PC-9 (cell line): ENCODE results near the gene RECQL5. TPM values are rescaled to one million over a fixed set of nuclear protein-coding genes. Genes with fewer than 3 reads are reported as not detected.

ENCODE experiments used
- BruUV-seq: library from RNA; stranded (reverse); fragments of 400-500 nt; replicated peaks from 2 replicates; lab custom pipeline; 2021; lab: Mats Ljungman, UMichigan
- CTCF ChIA-PET: fragments of 300-600 bp; sonication (Branson Sonifier 250); formaldehyde crosslinking; loops from one replicate; lab custom pipeline; 2022; ENCODE audit warnings: antibody characterized with exemption; lab: Charles Lee
- POLR2A ChIA-PET: fragments of 300-600 bp; sonication (Branson Sonifier 250); formaldehyde crosslinking; loops from one replicate; lab custom pipeline; 2022; ENCODE audit warnings: antibody characterized with exemption; ENCODE audit not compliant: unreplicated experiment; lab: Charles Lee
- DNase-seq, 2 experiments: peaks; one replicate each; pipeline versions ENCODE4 v3.0.0 to v3.0.0-alpha.2; 2015 to 2022; ENCODE audit warnings: mixed read lengths in 1 of 2
- H2AFZ ChIP-seq: fragments of 200-600 bp; sonication (generic); 2 replicates; pipeline ENCODE4 v1.8.1; 2017; ENCODE audit warnings: antibody characterized with exemption
- H3F3A ChIP-seq: fragments of 200-600 bp; sonication (generic); 2 replicates; pipeline ENCODE4 v1.8.1; 2017; ENCODE audit warnings: antibody characterized with exemption, mild to moderate bottlenecking, low read depth; ENCODE audit not compliant: insufficient read depth
- H3K27ac ChIP-seq: fragments of 200-600 bp; sonication (generic); 2 replicates; pipeline ENCODE4 v1.6.1; 2016; ENCODE audit warnings: mixed run types
- H3K27me3 ChIP-seq: fragments of 200-600 bp; sonication (generic); 2 replicates; pipeline ENCODE4 v1.6.1; 2016; ENCODE audit warnings: low read depth, mixed run types; ENCODE audit not compliant: insufficient read depth
- H3K36me3 ChIP-seq: fragments of 200-600 bp; sonication (generic); 2 replicates; pipeline ENCODE4 v1.6.1; 2016; ENCODE audit warnings: low read depth, mixed run types
- H3K4me1 ChIP-seq: fragments of 200-600 bp; sonication (generic); replicated peaks from 2 replicates; pipeline ENCODE4 v1.6.1; 2016; ENCODE audit warnings: mixed run types; ENCODE audit not compliant: insufficient read depth
- H3K4me2 ChIP-seq: fragments of 200-600 bp; sonication (generic); 2 replicates; pipeline ENCODE4 v1.6.1; 2017; ENCODE audit warnings: mixed run types
- H3K4me3 ChIP-seq: fragments of 200-600 bp; sonication (generic); 2 replicates; pipeline ENCODE4 v1.6.1; 2016; ENCODE audit warnings: mixed run types
- H3K79me2 ChIP-seq: fragments of 200-600 bp; sonication (generic); 2 replicates; pipeline ENCODE4 v1.6.1; 2017; ENCODE audit warnings: low read depth, mixed run types
- H3K9me2 ChIP-seq: fragments of 200-600 bp; sonication (generic); 2 replicates; pipeline ENCODE4 v1.8.1; 2017; ENCODE audit warnings: mild to moderate bottlenecking; ENCODE audit not compliant: insufficient read depth
- H3K9me3 ChIP-seq: fragments of 200-600 bp; sonication (generic); 2 replicates; pipeline ENCODE4 v1.8.1; 2016; ENCODE audit warnings: low read depth; ENCODE audit not compliant: insufficient read depth
- H4K20me1 ChIP-seq: fragments of 200-600 bp; sonication (generic); 2 replicates; pipeline ENCODE4 v1.8.1; 2017; ENCODE audit not compliant: insufficient read depth
- CTCF ChIP-seq: fragments of 200-600 bp; sonication (generic); conservative IDR thresholded peaks from 2 replicates; pipeline ENCODE4 v1.6.1; 2017; ENCODE audit warnings: mixed run types, antibody characterized with exemption, mild to moderate bottlenecking, moderate library complexity
- EZH2 ChIP-seq: fragments of 200-600 bp; sonication (generic); IDR thresholded peaks from 2 replicates; pipeline ENCODE4 v1.8.0; 2017; ENCODE audit warnings: antibody characterized with exemption, low read depth
- intact Hi-C: fragments of 100-400 bp; cut with micrococcal nuclease; formaldehyde crosslinking; loops from one replicate; pipeline ENCODE4 v1.10.0; 2022; ENCODE audit not compliant: unreplicated experiment
- total RNA-seq: library from RNA; stranded (reverse); gene quantifications from 2 replicates; pipeline ENCODE4 v1.2.3, GENCODE V29; 2021

RECQL5 gene
- total RNA-seq, 1 experiment from 2014 or later, result 41.0 TPM

GRCh38 chr17:75692976-75693375 lies 26.0 kb upstream of the RECQL5 start:
- intact Hi-C loops, result no loop called here
- no peak overlapping the region for H3K4me2 ChIP-seq
- no peaks in the 10 kb centered on the region for H3K9me3 ChIP-seq
- peaks cover 61% of the 10 kb centered on the region for H3F3A ChIP-seq
- H3K4me1 ChIP-seq, result peaks cover 65% of the 10 kb centered on the region
- no peaks in the 10 kb centered on the region for H3K27me3 ChIP-seq
- TF ChIP-seq CTCF, result no peak
- no peak for TF ChIP-seq EZH2
- no TSS peak for BruUV-seq
- POLR2A ChIA-PET, result interaction anchor here (0.7 kb wide), 1 partner anchor 26 kb away, joined by 3 read pairs; no protein-coding TSS in a partner anchor
- CTCF ChIA-PET, result interaction anchor here (1.0 kb wide), 1 partner anchor 28 kb away, joined by 5 read pairs; the partner anchor contains the start of gene ITGB4
- H3K4me3 ChIP-seq, result no peak overlapping the region
- peaks cover 57% of the 10 kb centered on the region for H3K79me2 ChIP-seq
- peaks cover 10% of the 10 kb centered on the region; the same call in 1 of the 2 replicates for H3K36me3 ChIP-seq
- H2AFZ ChIP-seq, result no peak overlapping the region
- H3K27ac ChIP-seq, result no peak overlapping the region
- no peaks in the 10 kb centered on the region for H3K9me2 ChIP-seq
- no peaks in the 10 kb centered on the region for H4K20me1 ChIP-seq
- DNase-seq, result no peak

DNA sequence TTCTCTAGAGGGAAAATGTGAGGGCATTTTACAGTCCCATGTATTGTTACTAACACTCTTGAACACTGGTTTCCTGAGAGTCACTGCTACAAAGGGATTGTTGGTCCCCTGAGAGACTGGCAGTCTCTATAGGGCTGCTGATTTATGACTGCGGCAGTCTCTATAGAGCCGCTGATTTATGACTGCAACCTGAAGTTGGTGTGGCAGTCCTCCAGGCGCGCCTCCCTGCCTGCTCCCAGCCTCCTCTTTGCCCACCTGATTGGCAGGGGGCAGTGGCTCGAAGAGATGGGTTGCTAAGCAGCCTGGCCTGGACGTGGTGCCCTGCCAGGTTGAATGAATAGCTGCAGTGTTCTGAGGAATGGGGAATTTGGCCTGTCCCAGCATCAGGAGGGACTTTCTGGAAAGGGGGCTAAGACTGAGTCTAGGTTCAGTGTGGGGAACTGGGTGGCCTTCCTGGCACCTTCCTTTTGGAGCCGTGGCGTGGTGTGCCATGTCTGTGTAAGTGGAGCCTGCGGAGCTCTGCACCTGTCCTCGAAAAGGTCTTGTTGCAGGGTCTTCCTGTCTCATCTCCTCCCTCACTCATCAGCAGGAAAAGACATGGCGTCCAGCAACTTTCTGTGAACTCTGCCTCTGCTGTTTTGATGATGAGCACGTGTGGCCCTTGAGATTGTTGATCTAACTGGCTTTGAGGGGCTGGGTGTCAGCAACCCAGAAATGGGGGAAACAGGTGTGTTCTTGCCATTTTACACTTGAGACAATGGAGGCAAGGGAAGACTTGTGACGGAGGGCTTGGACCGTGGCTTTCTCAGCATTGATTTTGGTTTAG lies 25.1 kb upstream of the RECQL5 start:
- intact Hi-C loops, result no loop called here
- Histone ChIP-seq H3K4me3 (no peak overlapping the region), H4K20me1 (no peaks in the 10 kb centered on the region), H3K9me2 (no peaks in the 10 kb centered on the region), H3K4me2 (no peak overlapping the region), H3K27me3 (no peaks in the 10 kb centered on the region), H3K79me2 (peaks cover 62% of the 10 kb centered on the region), H2AFZ (no peak overlapping the region), H3K27ac (no peak overlapping the region), H3F3A (peaks cover 61% of the 10 kb centered on the region), H3K4me1 (peaks cover 65% of the 10 kb centered on the region), H3K36me3 (peaks cover 10% of the 10 kb centered on the region; the same call in 1 of the 2 replicates), H3K9me3 (no peaks in the 10 kb centered on the region)
- DNase-seq, result no peak
- BruUV-seq, result no TSS peak
- ChIA-PET POLR2A (interaction anchor here (0.7 kb wide), 1 partner anchor 27 kb away, joined by 3 read pairs; no protein-coding TSS in a partner anchor), CTCF (interaction anchor here (1.0 kb wide), 1 partner anchor 29 kb away, joined by 5 read pairs; the partner anchor contains the start of gene ITGB4)
- no peak for TF ChIP-seq CTCF
- TF ChIP-seq EZH2, result no peak

DNA sequence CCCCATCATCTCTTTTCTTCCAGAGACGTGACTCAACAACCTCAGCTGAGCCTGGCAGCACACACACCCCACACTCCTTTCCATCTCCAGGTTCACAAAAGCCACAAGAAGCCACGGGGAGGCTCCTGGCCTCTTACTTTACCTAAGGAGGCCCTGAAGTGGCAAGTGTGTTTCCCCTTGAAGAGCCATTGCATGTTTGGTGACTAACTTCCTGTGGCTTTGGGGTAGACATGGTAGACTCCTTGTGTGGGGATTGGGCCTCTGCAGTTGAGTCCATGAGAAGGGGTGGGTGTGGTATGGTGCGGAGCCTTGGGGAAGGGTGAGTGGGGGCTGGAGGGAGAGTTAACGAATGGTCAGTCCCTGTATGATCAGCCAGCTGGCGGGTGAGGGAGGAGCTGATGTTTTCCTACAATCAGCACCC lies 24.4 kb upstream of the RECQL5 start:
- peaks cover 68% of the 10 kb centered on the region for H3K79me2 ChIP-seq
- BruUV-seq, result no TSS peak
- H3K36me3 ChIP-seq, result peaks cover 14% of the 10 kb centered on the region; the same call in 1 of the 2 replicates
- ChIA-PET CTCF (no interaction called here), POLR2A (interaction anchor here (0.6 kb wide), 1 partner anchor 58 kb away, joined by 4 read pairs; no protein-coding TSS in a partner anchor)
- no peak overlapping the region for H3K4me3 ChIP-seq
- no peak for DNase-seq
- H3K9me3 ChIP-seq, result no peaks in the 10 kb centered on the region
- H3K4me2 ChIP-seq, result no peak overlapping the region
- H4K20me1 ChIP-seq, result no peaks in the 10 kb centered on the region
- H3K4me1 ChIP-seq, result peaks cover 65% of the 10 kb centered on the region
- intact Hi-C loops, result no loop called here
- no peaks in the 10 kb centered on the region for H3K27me3 ChIP-seq
- H2AFZ ChIP-seq, result no peak overlapping the region
- peaks cover 55% of the 10 kb centered on the region for H3F3A ChIP-seq
- no peak overlapping the region for H3K27ac ChIP-seq
- no peaks in the 10 kb centered on the region for H3K9me2 ChIP-seq
- TF ChIP-seq EZH2 (no peak), CTCF (no peak)
